GM21723 (cell line): ENCODE results near the gene MBOAT7.
"Not testable (repeated sequence)": the region's sequence is repeated elsewhere in the genome, so short reads cannot be mapped to it uniquely, and the experiment has no call there.

Source experiments
- ATAC-seq: cut with Tn5 transposase; IDR thresholded peaks from one replicate; pipeline ENCODE4 v1.9.1; 2021; ENCODE audit warnings: mild to moderate bottlenecking, moderate library complexity; ENCODE audit not compliant: unreplicated experiment

Gene MBOAT7

GRCh38 chr19:54189145-54189734 lies at the start of gene MBOAT7:
Gene MBOAT7 (minus strand): TSS chr19:54189580. CDS start chr19:54188508, 1,072 bp downstream.
- peak; percentile 25 for ATAC-seq

- no peak for ATAC-seq
These were observed 44.6 kb upstream of the MBOAT7 start for GRCh38 chr19:54233941-54234340.

- ATAC-seq, result no peak
These were observed 41.9 kb upstream of the MBOAT7 start for GRCh38 chr19:54231077-54231931.

- ATAC-seq, result no peak
These were observed 40.7 kb upstream of the MBOAT7 start for GRCh38 chr19:54230031-54230430.

- no peak for ATAC-seq
These were observed 39.8 kb upstream of the MBOAT7 start for GRCh38 chr19:54229146-54229545.

GRCh38 chr19:54224619-54225018 lies 35.2 kb upstream of the MBOAT7 start:
- ATAC-seq, result not testable (repeated sequence)

- ATAC-seq, result not testable (repeated sequence)
These were observed 34.5 kb upstream of the MBOAT7 start for GRCh38 chr19:54223937-54224281.

- not testable (repeated sequence) for ATAC-seq
These were observed 34.0 kb upstream of the MBOAT7 start for GRCh38 chr19:54223277-54223936.

- ATAC-seq, result not testable (repeated sequence)
These were observed 33.3 kb upstream of the MBOAT7 start, which contains the start of gene LILRB3 for GRCh38 chr19:54222474-54223276. Gene LILRB3 (minus strand): TSS chr19:54223007. CDS start chr19:54222976, 31 bp downstream.

GRCh38 chr19:54221947-54222346 lies 32.6 kb upstream of the MBOAT7 start:
- not testable (repeated sequence) for ATAC-seq

- ATAC-seq, result not testable (repeated sequence)
These were observed 30.3 kb upstream of the MBOAT7 start for GRCh38 chr19:54219702-54220101.

GRCh38 chr19:54218960-54219661 lies 29.7 kb upstream of the MBOAT7 start:
- no peak for ATAC-seq

- ATAC-seq, result no peak
These were observed 28.9 kb upstream of the MBOAT7 start for GRCh38 chr19:54218259-54218658.

- not testable (repeated sequence) for ATAC-seq
These were observed 28.3 kb upstream of the MBOAT7 start for GRCh38 chr19:54217517-54218247.

GRCh38 chr19:54216869-54217268 lies 27.5 kb upstream of the MBOAT7 start:
- no peak for ATAC-seq

- not testable (repeated sequence) for ATAC-seq
These were observed 25.4 kb upstream of the MBOAT7 start for GRCh38 chr19:54214734-54215133.

GRCh38 chr19:54214217-54214616 lies 24.8 kb upstream of the MBOAT7 start:
- not testable (repeated sequence) for ATAC-seq

- no peak for ATAC-seq
These were observed 21.9 kb upstream of the MBOAT7 start for GRCh38 chr19:54211235-54211634.

- no peak for ATAC-seq
These were observed 20.6 kb upstream of the MBOAT7 start for GRCh38 chr19:54209811-54210494.
